HG03432 (cell line): Measurements from ENCODE around the gene ANKRD12.

Experiments used
- ATAC-seq: cut with Tn5 transposase; IDR thresholded peaks from one replicate; pipeline ENCODE4 v1.9.1; 2021; ENCODE audit warnings: mild to moderate bottlenecking, moderate library complexity; ENCODE audit not compliant: unreplicated experiment

The ANKRD12 gene

GRCh38 chr18:9105420-9105819 lies 31.2 kb upstream of the ANKRD12 start:
- no peak for ATAC-seq

GRCh38 chr18:9106094-9106493 lies 30.5 kb upstream of the ANKRD12 start:
- no peak for ATAC-seq

GRCh38 chr18:9106800-9107584 lies 29.6 kb upstream of the ANKRD12 start:
- ATAC-seq: no peak

GRCh38 chr18:9108911-9109310 lies 27.7 kb upstream of the ANKRD12 start:
- ATAC-seq: no peak

GRCh38 chr18:9109523-9109922 lies 27.1 kb upstream of the ANKRD12 start:
- no peak for ATAC-seq

- ATAC-seq: no peak
These were observed 23.0 kb upstream of the ANKRD12 start for GRCh38 chr18:9113468-9114149.

- no peak for ATAC-seq
These were observed 20.6 kb upstream of the ANKRD12 start for GRCh38 chr18:9115984-9116383.

- ATAC-seq: no peak
These were observed 18.4 kb upstream of the ANKRD12 start for GRCh38 chr18:9117980-9118841.

- ATAC-seq: no peak
These were observed 15.8 kb upstream of the ANKRD12 start for GRCh38 chr18:9120796-9121195.

- ATAC-seq: no peak
These were observed 13.1 kb upstream of the ANKRD12 start for GRCh38 chr18:9123520-9123919.

- ATAC-seq: no peak
These were observed 11.8 kb upstream of the ANKRD12 start for GRCh38 chr18:9124824-9125223.

GRCh38 chr18:9126337-9126736 lies 10.2 kb upstream of the ANKRD12 start:
- no peak for ATAC-seq

GRCh38 chr18:9130195-9130594 lies 6.4 kb upstream of the ANKRD12 start:
- no peak for ATAC-seq

- no peak for ATAC-seq
These were observed 5.8 kb upstream of the ANKRD12 start for GRCh38 chr18:9130806-9131205.

GRCh38 chr18:9132628-9133027 lies 4.0 kb upstream of the ANKRD12 start:
- no peak for ATAC-seq

GRCh38 chr18:9133225-9133624 lies 3.4 kb upstream of the ANKRD12 start:
- ATAC-seq: no peak

GRCh38 chr18:9135081-9135911 lies 1.3 kb upstream of the ANKRD12 start:
- no peak for ATAC-seq

GRCh38 chr18:9135912-9136314 lies 668 bp upstream of the ANKRD12 start:
- ATAC-seq: peak; percentile 26

- peak; percentile 48 for ATAC-seq
These were observed 836 bp downstream of the ANKRD12 start for GRCh38 chr18:9137168-9138066.
